ENCODE measurements around the gene TMEM129. TPM values are rescaled to one million over a fixed set of nuclear protein-coding genes. Genes with fewer than 3 reads are reported as not detected.
A peak's percentile ranks its signal among the peaks of the same experiment; 100 is the strongest.

Gene TMEM129
- total RNA-seq, 3 donors from 2014 or later, result 43.7 to 57.0 (median 55.6) TPM

- DNase-seq, result peak; percentile 30 to 68 (median 62)
- TF ChIP-seq CTCF (IDR thresholded peaks at IDR 0.05), result no peak
- H3K4me1 ChIP-seq (ENCODE audit: low read depth), result peaks cover 35% of the 10 kb centered on the region
- no peaks in the 10 kb centered on the region for H3K36me3 ChIP-seq (ENCODE audit: low read depth)
- peak; percentile 0 for ATAC-seq
- intact Hi-C loops (cut with DNase I, micrococcal nuclease), result no loop called here
- no peaks in the 10 kb centered on the region for H3K9me3 ChIP-seq
- peak overlapping the region; percentile 72 for H3K4me3 ChIP-seq
Observed at GRCh38 chr4:1721666-1722550, 785 bp upstream of the TMEM129 start.

- intact Hi-C loops (cut with DNase I, micrococcal nuclease), result no loop called here
- Histone ChIP-seq H3K9me3 (no peaks in the 10 kb centered on the region), H3K36me3 (ENCODE audit: low read depth) (no peaks in the 10 kb centered on the region), H3K4me3 (peak overlapping the region; percentile 72), H3K4me1 (ENCODE audit: low read depth) (peaks cover 37% of the 10 kb centered on the region)
- DNase-seq, result peak; percentile 60 to 85 (median 80)
- ATAC-seq, result peak; percentile 56
- no peak for TF ChIP-seq CTCF (IDR thresholded peaks at IDR 0.05)
Observed at GRCh38 chr4:1720163-1720983, 750 bp downstream of the TMEM129 start.

GRCh38 chr4:1718095-1718850 is 2.9 kb downstream of the TMEM129 start:
- TF ChIP-seq CTCF (IDR thresholded peaks at IDR 0.05), result no peak
- Histone ChIP-seq H3K4me3 (no peak overlapping the region), H3K9me3 (no peaks in the 10 kb centered on the region), H3K4me1 (ENCODE audit: low read depth) (peaks cover 51% of the 10 kb centered on the region), H3K36me3 (ENCODE audit: low read depth) (no peaks in the 10 kb centered on the region)
- no peak for ATAC-seq
- DNase-seq, result no peak
- intact Hi-C loops (cut with DNase I, micrococcal nuclease), result no loop called here

- Histone ChIP-seq H3K36me3 (ENCODE audit: low read depth) (no peaks in the 10 kb centered on the region), H3K4me3 (no peak overlapping the region), H3K4me1 (ENCODE audit: low read depth) (peaks cover 45% of the 10 kb centered on the region), H3K9me3 (no peaks in the 10 kb centered on the region)
- no peak for TF ChIP-seq CTCF (IDR thresholded peaks at IDR 0.05)
- no peak for ATAC-seq
- intact Hi-C loops (cut with DNase I, micrococcal nuclease), result no loop called here
- DNase-seq, result peak in 1 of 3 donors; percentile 50
Observed at GRCh38 chr4:1717129-1718094, 3.7 kb downstream of the TMEM129 start.
